HepG2 (cell line): ENCODE data around the gene KCNIP4. TPM values are rescaled to one million over a fixed set of nuclear protein-coding genes. Genes with fewer than 3 reads are reported as not detected.

Experiments
- ATAC-seq: fragments of 200-7000 bp; cut with Tn5 transposase; 3 replicates; pipeline ENCODE4 v1.9.1; 2020; ENCODE audit warnings: mild to moderate bottlenecking, moderate library complexity
- BruUV-seq: library from RNA; stranded (reverse); fragments of 400-500 nt; replicated peaks from 2 replicates; lab custom pipeline; 2021; lab: Mats Ljungman, UMichigan
- CTCF ChIA-PET: fragments of 300-600 bp; formaldehyde crosslinking; extraction: SDS; loops from one replicate; lab custom pipeline; 2021; ENCODE audit warnings: low total read pairs, inconsistent platforms, low intra/inter-chr PET ratio; lab: Yijun Ruan, JAX
- POLR2A ChIA-PET: fragments of 350-600 bp; sonication (Branson Sonifier 250); formaldehyde crosslinking; loops from one replicate; lab custom pipeline; 2020; ENCODE audit warnings: antibody characterized with exemption, inconsistent platforms; lab: Yijun Ruan, JAX
- DNase-seq: peaks from one replicate; pipeline ENCODE4 v3.0.0-alpha.2; 2015; ENCODE audit warnings: low spot score
- FAIRE-seq: peaks from 3 replicates; lab custom pipeline; 2011; peaks lifted over from hg19 to GRCh38; lab: Jason Lieb, UNC
- H2AFZ ChIP-seq: one replicate; pipeline ENCODE4 v1.6.1; 2011; ENCODE audit warnings: low read length, inconsistent platforms
- H3K27ac ChIP-seq: fragments of 300-600 bp; 3 replicates; pipeline ENCODE4 v1.8.0; 2011; ENCODE audit warnings: mixed run types, mild to moderate bottlenecking, mixed read lengths, low read length, inconsistent platforms; ENCODE audit not compliant: insufficient read depth; ENCODE audit errors: extremely low read length
- H3K27me3 ChIP-seq, 2 experiments: fragments of 200-600 bp in 1 of 2; 2 replicates in 1 of 2; 3 replicates in 1 of 2; pipeline versions ENCODE4 v1.6.0 to v1.8.0; 2011; ENCODE audit warnings: low read length in 2 of 2, mild to moderate bottlenecking in 2 of 2, moderate library complexity in 2 of 2, inconsistent platforms in 1 of 2; ENCODE audit not compliant: insufficient read depth in 2 of 2, control insufficient read depth in 1 of 2
- H3K36me3 ChIP-seq, 2 experiments: fragments of 200-600 bp in 1 of 2; replicated peaks in 1 of 2; 2 replicates in 1 of 2; 3 replicates in 1 of 2; pipeline versions ENCODE4 v1.5.1 to v1.8.0; 2011; ENCODE audit warnings: low read length in 2 of 2, inconsistent platforms in 1 of 2; ENCODE audit not compliant: insufficient read depth in 2 of 2, control insufficient read depth in 1 of 2
- H3K4me1 ChIP-seq: 2 replicates; pipeline ENCODE4 v1.5.1; 2012; ENCODE audit warnings: low read length, inconsistent platforms; ENCODE audit not compliant: insufficient read depth
- H3K4me2 ChIP-seq: 2 replicates; pipeline ENCODE4 v1.6.0; 2011; ENCODE audit warnings: low read depth, low read length, inconsistent platforms
- H3K4me3 ChIP-seq, 3 experiments: fragments of 200-600 bp in 1 of 3; sonication (generic), shearing (Covaris generic) in 1 of 3; replicated peaks in 1 of 3; 2 replicates each; pipeline ENCODE4 v1.5.1; 2011 to 2016; ENCODE audit warnings: low read length in 3 of 3, inconsistent platforms in 2 of 3, low read depth in 2 of 3, mild to moderate bottlenecking in 2 of 3, control low read depth in 1 of 3, mixed read lengths in 1 of 3; ENCODE audit not compliant: insufficient read depth in 1 of 3
- H3K79me2 ChIP-seq: one replicate; pipeline ENCODE4 v1.6.1; 2011; ENCODE audit warnings: low read length, inconsistent platforms; ENCODE audit not compliant: insufficient read depth
- H3K9ac ChIP-seq: 2 replicates; pipeline ENCODE4 v1.6.0; 2011; ENCODE audit warnings: mild to moderate bottlenecking, low read depth, low read length, inconsistent platforms; ENCODE audit not compliant: insufficient read depth
- H3K9me3 ChIP-seq: 2 replicates; pipeline ENCODE4 v1.5.1; 2012; ENCODE audit warnings: mild to moderate bottlenecking, low read length
- H4K20me1 ChIP-seq: 2 replicates; pipeline ENCODE4 v1.6.0; 2011; ENCODE audit warnings: inconsistent platforms, mild to moderate bottlenecking, low read length, moderate library complexity; ENCODE audit not compliant: insufficient read depth
- ARHGAP35 ChIP-seq: sonication (generic); formaldehyde crosslinking; IDR thresholded peaks from 2 replicates; pipeline ENCODE4 v1.9.0; 2022; ENCODE audit warnings: mild to moderate bottlenecking, inconsistent platforms, moderate library complexity, missing genetic modification reagents, borderline replicate concordance
- GLMP ChIP-seq: sonication (generic); formaldehyde crosslinking; IDR thresholded peaks from 2 replicates; pipeline ENCODE4 v1.9.0; 2021; ENCODE audit warnings: missing genetic modification reagents, mild to moderate bottlenecking, borderline replicate concordance
- GTF2F1 ChIP-seq: fragments of 150-350 bp; IDR thresholded peaks from 2 replicates; pipeline ENCODE4 v1.6.1; 2014; ENCODE audit warnings: low read length
- HCFC1 ChIP-seq: fragments of 150-350 bp; IDR thresholded peaks from 2 replicates; pipeline ENCODE4 v1.6.1; 2014; ENCODE audit warnings: low read depth, low read length
- MXI1 ChIP-seq: IDR thresholded peaks from 3 replicates; pipeline ENCODE4 v1.6.1; 2012; ENCODE audit warnings: low read depth, low read length, inconsistent platforms, borderline replicate concordance
- PCBP2 ChIP-seq: fragments of 200-400 bp; formaldehyde crosslinking; optimal IDR thresholded peaks from 2 replicates; pipeline ENCODE3; 2018; ENCODE audit warnings: low read length, low read depth; ENCODE audit not compliant: poor library complexity, severe bottlenecking
- SRSF1 ChIP-seq: fragments of 200-400 bp; formaldehyde crosslinking; optimal IDR thresholded peaks from 2 replicates; pipeline ENCODE3; 2017; ENCODE audit warnings: mild to moderate bottlenecking, low read depth, low read length, moderate library complexity
- YEATS4 ChIP-seq: sonication (generic); formaldehyde crosslinking; IDR thresholded peaks from 2 replicates; pipeline ENCODE4 v1.4.0; 2020; ENCODE audit warnings: missing genetic modification reagents, borderline replicate concordance
- ZBTB14 ChIP-seq: sonication (generic); formaldehyde crosslinking; IDR thresholded peaks from 2 replicates; pipeline ENCODE4 v1.4.0; 2020; ENCODE audit warnings: missing genetic modification reagents
- ZFY ChIP-seq: sonication (generic); formaldehyde crosslinking; IDR thresholded peaks from 2 replicates; pipeline ENCODE4 v1.4.0; 2020; ENCODE audit warnings: missing genetic modification reagents
- ZMYM2 ChIP-seq: sonication (generic); formaldehyde crosslinking; IDR thresholded peaks from 2 replicates; pipeline ENCODE4 v1.8.0; 2022; ENCODE audit warnings: mild to moderate bottlenecking, missing genetic modification reagents
- ZNF468 ChIP-seq: sonication (generic); formaldehyde crosslinking; IDR thresholded peaks from 2 replicates; pipeline ENCODE4 v1.8.0; 2022; ENCODE audit warnings: mild to moderate bottlenecking, moderate library complexity, missing genetic modification reagents
- ZNF639 ChIP-seq: conservative IDR thresholded peaks from 2 replicates; pipeline ENCODE4 v1.6.1; 2018; ENCODE audit warnings: missing genetic modification reagents
- ZSCAN22 ChIP-seq: sonication (generic); formaldehyde crosslinking; IDR thresholded peaks from 2 replicates; pipeline ENCODE4 v1.4.0; 2020; ENCODE audit warnings: mild to moderate bottlenecking, missing genetic modification reagents
- in situ Hi-C: cut with HindIII; loops from 2 replicates; pipeline ENCODE4 v1.10.0; 2017; ENCODE audit warnings: low pct_unique_long_range_greater_than_20kb; ENCODE audit not compliant: extremely low pct_ligation_motif_present
- intact Hi-C: fragments of 100-400 bp; cut with micrococcal nuclease; formaldehyde crosslinking; loops from one replicate; pipeline ENCODE4 v1.10.0; 2022; ENCODE audit not compliant: unreplicated experiment
- polyA plus RNA-seq, 8 experiments: library from polyadenylated mRNA; depleted of rRNA in 3 of 8; stranded (reverse) in 7 of 8; unstranded in 1 of 8; fragments of >200 nt; fragmentation: Illumina TruSeq in 4 of 8; extraction: Trizol in 4 of 8; gene quantifications; 2 replicates each; pipeline versions ENCODE4 v1.2.1 to v1.2.3, GENCODE V29; 2011 to 2016; ENCODE audit warnings: low read depth in 4 of 8, missing spikeins in 1 of 8, mixed read lengths in 1 of 8; ENCODE audit not compliant: insufficient read depth in 1 of 8
- total RNA-seq, 5 experiments: library from RNA; depleted of rRNA; stranded (reverse); fragments of >200 nt; fragmentation: Illumina TruSeq; extraction: Trizol; gene quantifications; 2 replicates each; pipeline ENCODE4 v1.2.3, GENCODE V29; 2016; ENCODE audit warnings: low read depth in 1 of 5

KCNIP4 gene
- total and polyA plus RNA-seq, 2 of the 13 experiments (the other 11 are each of a cell fraction or from before 2014, with no cell fraction given): 0.09 TPM; not detected in 1

- TF ChIP-seq ZMYM2 (CRISPR knock-in tag): no peak
- TF ChIP-seq ZNF468 (CRISPR knock-in tag): no peak
Observed at GRCh38 chr4:21795091-21795490, 153.5 kb downstream of the KCNIP4 start (continued).

GRCh38 chr4:21792736-21793135 is 155.8 kb downstream of the KCNIP4 start:
- H3K4me3 ChIP-seq: no peak overlapping the region
- H3K9ac ChIP-seq: no peak overlapping the region
- H2AFZ ChIP-seq: no peak overlapping the region
- TF ChIP-seq ZBTB14: no peak
- no peak for TF ChIP-seq ARHGAP35 (CRISPR knock-in tag)
- TF ChIP-seq ZFY (CRISPR knock-in tag): no peak
- no peak for TF ChIP-seq MXI1
- TF ChIP-seq GLMP (CRISPR knock-in tag): no peak
- no peak for TF ChIP-seq ZNF639
- no peak for TF ChIP-seq HCFC1
- TF ChIP-seq SRSF1: no peak
- TF ChIP-seq PCBP2: no peak
- TF ChIP-seq GTF2F1: no peak
- TF ChIP-seq ZSCAN22: no peak
- TF ChIP-seq YEATS4 (CRISPR knock-in tag): no peak
- TF ChIP-seq, all 625 proteins: peak for 0
- H3K27ac ChIP-seq: no peak overlapping the region
- no peaks in the 10 kb centered on the region for H3K9me3 ChIP-seq
- no peak overlapping the region for H3K4me2 ChIP-seq
- ATAC-seq (no peak), DNase-seq (no peak), FAIRE-seq (no peak)
- BruUV-seq: no TSS peak
- CTCF ChIA-PET: no interaction called here
- POLR2A ChIA-PET: no interaction called here
- no peaks in the 10 kb centered on the region for H3K79me2 ChIP-seq
- in situ Hi-C loops (no loop called here), intact Hi-C loops (loop anchor here (5.0 kb wide), 1 partner anchor 900 kb away; the partner anchor contains the start of gene GBA3)
- no peaks in the 10 kb centered on the region for H4K20me1 ChIP-seq
- peaks cover 5% of the 10 kb centered on the region; the same call in 1 of the 2 replicates for H3K4me1 ChIP-seq
- H3K36me3 ChIP-seq: no peaks in the 10 kb centered on the region
- H3K27me3 ChIP-seq: no peaks in the 10 kb centered on the region
